NCI-H1694 treated with DMSO at 0.1 percent for 48 hours (cell line): Measurements from ENCODE around the gene CD82.
A peak's percentile ranks its signal among the peaks of the same experiment; 100 is the strongest.

Experiments
- DNase-seq: peaks from one replicate; lab custom pipeline; 2025; lab: John Stamatoyannopoulos, UW

CD82 gene

DNA sequence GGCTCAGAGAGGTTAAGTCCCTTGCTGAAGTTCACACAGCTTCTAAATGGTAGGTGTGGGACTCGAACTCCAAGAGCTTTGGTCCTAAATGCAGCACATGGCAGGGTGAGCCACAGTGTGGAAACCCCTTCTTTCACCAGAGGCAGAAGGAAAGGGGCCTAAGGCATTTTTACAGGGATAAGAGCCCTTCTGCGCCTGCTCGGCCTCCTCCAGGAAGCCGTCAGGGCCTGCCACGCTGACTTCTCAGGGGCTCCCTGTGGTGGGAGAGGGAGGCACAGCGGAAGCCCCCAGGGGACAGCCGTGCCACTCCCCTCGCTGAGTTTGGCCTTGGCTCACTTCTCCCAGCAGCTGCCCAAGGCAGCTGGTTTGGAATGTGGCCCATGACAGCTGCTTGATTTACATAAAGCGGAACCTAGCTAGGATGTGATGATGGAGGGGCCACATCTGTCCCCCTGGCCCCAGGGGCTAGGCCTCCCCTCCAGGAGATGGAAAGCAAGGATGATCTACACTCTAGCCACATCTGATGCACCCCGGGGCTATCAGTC lies 35.4 kb downstream of the CD82 start:
- peak; percentile 81 for DNase-seq

DNA sequence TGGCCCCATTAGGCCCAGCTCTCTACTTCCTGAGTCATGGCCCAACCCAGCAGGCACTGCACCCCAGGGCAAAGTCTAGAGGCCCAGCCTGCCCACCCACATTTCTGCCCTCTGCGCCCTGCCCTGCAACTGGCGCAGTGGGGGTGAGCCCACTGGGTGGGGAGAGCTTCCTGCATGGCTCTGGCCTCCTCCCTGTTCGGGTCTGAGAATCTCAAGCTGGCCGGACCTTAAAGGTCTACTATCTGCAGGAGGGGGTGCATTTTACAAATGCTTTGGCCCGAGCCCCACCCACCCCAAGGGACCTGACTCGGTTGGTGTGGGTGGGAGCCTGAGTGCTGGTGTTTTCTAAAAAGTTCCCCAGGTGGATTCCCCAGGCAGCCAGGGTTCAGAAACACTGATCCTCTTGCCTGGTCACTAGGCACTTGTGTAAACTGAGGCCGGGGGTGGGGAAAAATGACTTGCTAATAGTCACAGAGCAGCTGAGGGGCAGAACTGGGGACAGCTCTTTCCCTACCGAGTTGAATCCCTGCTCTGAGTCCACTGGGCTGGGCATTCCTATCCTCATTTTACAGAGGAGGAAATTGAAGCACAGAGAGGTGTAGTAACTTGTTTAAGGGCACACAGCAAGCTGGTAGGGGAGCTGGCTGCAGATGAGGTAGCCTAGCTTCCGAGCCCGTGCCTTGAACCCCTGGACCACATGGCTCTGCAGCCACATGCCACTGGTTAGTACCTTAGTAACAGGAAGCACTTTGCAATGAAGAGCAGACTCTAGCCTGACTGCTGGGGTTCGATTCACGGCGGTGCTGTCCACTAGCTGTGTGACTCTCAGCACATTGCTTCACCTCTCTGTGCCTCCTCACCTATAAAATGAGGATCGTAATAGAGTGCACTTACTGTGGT lies 36.3 kb downstream of the CD82 start:
- no peak for DNase-seq

GRCh38 chr11:44602891-44603310 lies 37.4 kb downstream of the CD82 start:
- no peak for DNase-seq

DNA sequence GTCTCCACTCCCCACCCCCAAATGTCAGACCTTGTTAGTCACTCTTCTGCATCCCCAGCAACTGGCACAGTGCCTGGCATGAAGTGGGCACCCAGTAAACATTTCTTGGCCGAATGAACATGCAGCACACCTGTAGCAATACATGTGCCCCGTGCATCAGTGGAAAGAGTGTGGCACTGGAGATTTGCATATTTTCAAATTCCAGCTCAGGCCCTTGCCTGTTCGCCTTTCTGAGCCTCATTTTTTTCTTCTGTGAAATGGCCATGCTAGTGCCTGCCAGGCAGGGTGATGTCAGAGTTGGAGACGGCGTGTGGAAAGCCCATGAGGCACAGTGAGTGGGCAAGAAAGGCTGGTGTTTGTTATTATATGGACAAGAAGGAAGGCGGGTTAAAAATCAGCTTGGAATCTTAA lies 38.7 kb downstream of the CD82 start:
- no peak for DNase-seq

GRCh38 chr11:44605068-44605708 lies 39.7 kb downstream of the CD82 start:
- no peak for DNase-seq

DNA sequence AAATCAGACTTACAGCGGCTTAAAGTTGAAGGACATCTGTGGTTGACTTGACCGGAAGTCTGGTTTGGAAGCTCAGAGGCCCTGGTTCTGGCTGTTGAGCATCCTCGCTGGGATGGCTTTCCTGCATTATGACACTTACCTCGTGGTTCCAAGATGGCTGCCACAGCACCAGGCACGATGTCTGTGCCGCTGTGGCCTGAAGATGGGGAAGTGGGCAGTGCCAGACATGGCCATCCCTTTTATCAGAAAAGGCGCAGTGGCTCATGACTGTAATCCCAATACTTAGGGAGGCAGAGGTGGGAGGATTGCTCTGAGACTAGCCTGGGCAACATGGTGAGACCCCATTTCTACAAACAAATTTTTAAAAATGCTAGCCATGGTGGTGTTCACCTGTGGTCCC lies 40.5 kb downstream of the CD82 start:
- no peak for DNase-seq

GRCh38 chr11:44606472-44606871 lies 41.0 kb downstream of the CD82 start:
- DNase-seq: peak; percentile 51

GRCh38 chr11:44607319-44607962 lies 42.0 kb downstream of the CD82 start:
- DNase-seq: no peak

DNA sequence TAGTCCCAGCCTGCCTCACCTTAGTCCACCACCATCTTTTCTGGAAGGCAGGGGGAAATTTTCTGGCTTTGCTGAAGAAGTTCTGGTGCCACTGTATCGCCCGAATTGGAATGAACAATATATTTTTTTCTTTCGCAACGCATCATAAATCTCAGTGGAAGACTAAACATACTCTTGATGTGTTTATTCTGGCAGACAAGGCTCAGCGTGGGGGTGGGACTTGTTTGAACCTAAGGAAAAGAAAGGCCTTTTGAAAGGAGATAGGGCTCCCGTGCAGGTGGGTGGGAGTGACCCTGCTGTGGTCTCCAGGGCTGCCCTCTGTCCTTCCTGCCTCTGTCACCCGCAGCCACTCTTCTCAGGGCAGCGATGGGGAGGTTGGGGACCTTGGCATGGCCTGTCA lies 42.5 kb downstream of the CD82 start:
- DNase-seq: no peak

GRCh38 chr11:44608651-44608990 lies 43.2 kb downstream of the CD82 start:
- DNase-seq: no peak

GRCh38 chr11:44608991-44609782 lies 43.7 kb downstream of the CD82 start:
- DNase-seq: peak; percentile 51

- no peak for DNase-seq
Observed at GRCh38 chr11:44609783-44610155, 44.3 kb downstream of the CD82 start.

- no peak for DNase-seq
Observed at GRCh38 chr11:44610186-44610955, 44.9 kb downstream of the CD82 start.

- DNase-seq: no peak
Observed at GRCh38 chr11:44611088-44611487, 45.6 kb downstream of the CD82 start.

DNA sequence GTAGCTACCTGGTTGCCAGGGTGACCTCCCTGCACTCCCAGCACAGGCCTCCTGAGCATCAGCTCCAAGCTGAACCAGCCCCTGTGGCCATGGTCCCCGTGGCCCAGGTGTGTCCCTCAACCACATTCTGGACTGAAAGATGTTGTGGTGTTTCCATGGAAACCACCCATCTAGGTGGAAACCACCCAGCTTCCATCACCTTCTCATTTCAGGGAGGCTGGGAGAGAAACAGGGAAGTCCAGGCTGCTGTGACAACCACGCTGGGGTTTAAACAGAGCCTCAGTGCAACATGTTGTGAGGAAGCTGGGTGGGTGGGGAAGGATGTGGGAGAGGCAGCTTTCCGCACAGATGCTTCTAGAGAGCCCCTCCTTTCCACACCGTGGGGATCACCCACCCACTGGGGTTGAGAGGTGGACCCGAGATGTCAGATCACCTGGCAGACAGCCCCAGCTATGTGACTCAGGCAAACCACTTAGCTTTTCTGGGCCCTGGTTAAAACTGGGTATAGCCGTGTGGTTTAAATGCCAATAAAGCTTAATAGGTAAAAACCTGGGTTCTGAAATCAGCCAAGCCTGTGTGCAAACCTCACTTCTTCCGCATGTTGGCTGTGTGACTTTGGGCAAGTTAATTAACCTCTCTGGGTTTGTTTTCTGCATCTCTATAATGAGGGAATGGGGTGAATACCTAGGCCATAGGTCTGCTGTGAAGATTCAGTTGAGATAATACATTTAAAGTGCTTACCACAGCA lies 46.4 kb downstream of the CD82 start:
- no peak for DNase-seq

DNA sequence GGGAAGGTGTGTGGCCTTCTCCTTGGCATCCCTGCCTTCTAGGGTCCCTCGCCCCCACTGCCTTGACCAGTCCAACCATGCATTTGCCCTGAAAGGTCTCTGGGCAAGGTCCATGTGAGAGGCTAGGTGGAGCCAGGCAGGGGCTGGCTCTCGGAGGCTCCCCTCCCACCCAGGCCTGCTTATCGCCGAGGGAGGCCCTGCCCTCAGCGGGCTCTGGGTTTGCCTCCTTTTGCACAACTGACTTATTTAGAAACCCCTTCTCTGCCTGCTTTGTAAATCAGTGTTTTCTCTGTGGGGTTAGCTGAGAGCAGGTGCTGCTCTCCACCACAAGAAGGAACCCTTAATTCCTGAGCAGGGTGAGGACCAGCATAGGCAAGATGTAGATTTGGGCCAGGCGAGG lies 47.7 kb downstream of the CD82 start:
- no peak for DNase-seq

DNA sequence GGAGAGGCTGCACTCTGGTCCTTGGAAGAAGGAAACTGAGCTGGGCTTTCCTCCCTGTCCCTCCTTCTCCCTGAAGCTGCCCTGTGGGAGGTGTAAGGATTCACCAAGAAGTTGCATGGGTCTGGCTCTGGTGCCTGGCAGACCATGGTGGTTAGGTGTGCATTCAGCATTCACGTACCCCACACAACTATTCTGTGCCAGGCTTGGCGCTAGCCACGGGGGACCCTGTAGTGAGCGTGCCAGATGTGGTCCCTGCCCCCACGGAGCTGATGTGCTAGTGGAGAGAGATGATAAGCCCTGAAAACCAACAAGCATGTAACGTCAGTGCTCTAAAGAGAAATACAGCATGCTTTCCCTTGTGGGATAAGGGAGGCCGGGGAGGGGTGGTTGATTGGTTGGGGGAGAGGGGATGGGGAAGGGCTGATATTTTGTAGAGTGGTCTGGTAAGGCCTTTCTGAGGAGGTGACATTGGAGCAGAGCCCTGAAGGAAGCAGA lies 48.9 kb downstream of the CD82 start:
- DNase-seq: no peak

DNA sequence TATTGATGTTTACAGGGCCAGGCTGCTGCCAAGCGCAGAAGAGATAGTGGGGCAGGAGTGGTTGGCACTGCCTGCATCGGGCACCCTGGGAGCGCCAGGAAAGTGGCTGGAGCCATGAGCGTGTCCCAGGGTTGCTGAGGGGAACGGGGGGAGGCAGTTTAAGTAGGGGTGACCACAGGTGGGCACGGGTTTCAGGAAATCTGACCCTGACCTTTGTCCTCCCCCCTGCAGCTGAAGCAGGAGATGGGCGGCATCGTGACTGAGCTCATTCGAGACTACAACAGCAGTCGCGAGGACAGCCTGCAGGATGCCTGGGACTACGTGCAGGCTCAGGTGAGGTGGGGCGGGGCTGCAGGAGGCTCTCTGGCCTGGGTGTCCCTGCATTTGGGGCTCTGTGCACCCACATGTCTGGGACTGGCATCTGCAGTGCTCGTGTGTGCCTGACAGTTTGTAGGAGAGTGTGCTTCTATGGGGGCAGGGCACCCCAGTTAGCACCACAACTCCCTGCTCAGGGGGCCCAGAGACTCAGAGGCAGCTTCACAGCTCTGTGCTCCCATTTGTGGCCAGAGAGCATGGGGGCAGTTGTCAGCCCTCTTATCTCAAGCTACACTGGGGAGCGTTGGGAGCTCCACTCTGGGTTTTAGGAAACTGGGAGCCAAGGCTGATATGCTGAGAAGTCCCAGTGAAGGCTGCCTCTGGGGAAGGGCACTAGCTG lies 49.7 kb downstream of the CD82 start:
- no peak for DNase-seq

DNA sequence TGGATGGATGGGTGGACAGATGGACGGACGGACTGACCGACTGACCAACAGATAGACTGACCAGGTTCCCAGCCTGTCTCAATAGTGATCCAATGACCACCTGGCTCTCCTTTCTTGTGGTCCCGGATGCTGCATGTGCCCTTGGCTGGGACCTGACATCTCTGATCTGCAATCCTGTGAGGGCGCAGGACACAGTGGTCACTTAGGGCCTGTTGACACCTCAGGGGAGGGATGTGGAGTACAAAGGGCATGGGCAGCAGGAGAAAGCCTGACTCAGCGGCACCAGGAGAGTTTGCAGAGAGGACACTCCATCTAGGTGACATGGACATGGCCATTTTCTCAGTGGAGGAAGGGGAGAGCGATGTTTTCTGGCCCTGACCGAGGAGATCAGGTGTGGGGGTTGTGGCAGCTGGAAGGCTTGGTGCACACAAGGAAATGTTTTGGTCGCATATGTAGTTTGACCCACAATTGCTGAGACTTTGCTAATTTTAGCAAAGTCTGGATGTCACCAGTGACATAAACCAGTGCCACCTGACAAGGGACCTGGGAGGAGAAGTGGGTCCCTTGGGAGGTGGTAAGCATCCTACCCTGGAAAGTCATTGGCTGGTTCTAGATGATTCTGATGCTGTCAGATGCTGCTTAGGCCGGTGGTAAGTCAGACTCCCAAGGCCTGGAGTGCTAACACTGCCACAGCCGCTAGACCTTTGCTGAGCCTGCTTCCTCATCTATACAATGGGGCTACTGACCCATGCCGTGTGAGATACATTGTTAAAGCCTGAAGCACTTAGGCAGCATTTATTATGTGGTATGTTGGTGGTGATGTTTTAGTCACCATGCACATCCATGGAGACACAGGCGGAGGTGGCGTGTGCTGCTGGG lies 50.7 kb downstream of the CD82 start:
- DNase-seq: no peak
